ENCODE data around the gene TFCP2. TPM values are rescaled to one million over a fixed set of nuclear protein-coding genes. Genes with fewer than 3 reads are reported as not detected.

TFCP2 gene
- total RNA-seq, 6 experiments from 2014 or later, result 6.3 to 9.4 (median 7.3) TPM

DNA sequence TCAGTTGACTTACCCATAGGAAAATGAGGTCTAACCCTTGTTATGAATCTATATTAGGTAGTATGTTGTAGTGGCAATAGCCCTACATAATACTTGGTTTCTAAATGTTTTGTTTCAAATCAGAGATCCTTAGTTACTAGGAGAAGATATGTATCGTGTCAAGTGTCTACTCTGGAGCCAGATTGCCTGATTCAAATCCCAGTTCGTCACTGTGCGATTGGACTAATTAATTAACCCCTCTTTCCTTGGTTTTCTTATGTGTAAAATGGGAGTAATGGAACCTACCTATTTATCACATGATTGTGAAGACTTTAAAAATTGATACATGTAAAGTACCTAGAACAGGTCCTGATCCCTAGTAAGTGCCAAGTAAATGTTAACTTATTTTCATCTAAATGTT is 123.4 kb downstream of the TFCP2 start:
- no peak for TF ChIP-seq POLR2A (IDR thresholded peaks at IDR 0.05)
- TF ChIP-seq, protein P1, sequence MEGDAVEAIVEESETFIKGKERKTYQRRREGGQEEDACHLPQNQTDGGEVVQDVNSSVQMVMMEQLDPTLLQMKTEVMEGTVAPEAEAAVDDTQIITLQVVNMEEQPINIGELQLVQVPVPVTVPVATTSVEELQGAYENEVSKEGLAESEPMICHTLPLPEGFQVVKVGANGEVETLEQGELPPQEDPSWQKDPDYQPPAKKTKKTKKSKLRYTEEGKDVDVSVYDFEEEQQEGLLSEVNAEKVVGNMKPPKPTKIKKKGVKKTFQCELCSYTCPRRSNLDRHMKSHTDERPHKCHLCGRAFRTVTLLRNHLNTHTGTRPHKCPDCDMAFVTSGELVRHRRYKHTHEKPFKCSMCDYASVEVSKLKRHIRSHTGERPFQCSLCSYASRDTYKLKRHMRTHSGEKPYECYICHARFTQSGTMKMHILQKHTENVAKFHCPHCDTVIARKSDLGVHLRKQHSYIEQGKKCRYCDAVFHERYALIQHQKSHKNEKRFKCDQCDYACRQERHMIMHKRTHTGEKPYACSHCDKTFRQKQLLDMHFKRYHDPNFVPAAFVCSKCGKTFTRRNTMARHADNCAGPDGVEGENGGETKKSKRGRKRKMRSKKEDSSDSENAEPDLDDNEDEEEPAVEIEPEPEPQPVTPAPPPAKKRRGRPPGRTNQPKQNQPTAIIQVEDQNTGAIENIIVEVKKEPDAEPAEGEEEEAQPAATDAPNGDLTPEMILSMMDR (IDR thresholded peaks at IDR 0.05), result no peak
- Histone ChIP-seq H3K27ac (no peak overlapping the region), H3K9me3 (no peaks in the 10 kb centered on the region), H3K4me1 (peaks cover 0 to 14% (median 5%) of the 10 kb centered on the region in 4 donors), H3K27me3 (no peaks in the 10 kb centered on the region), H3K4me3 (peak overlapping the region; percentile 8 to 88 (median 83)), H3K36me3 (peaks cover 0 to 39% (median 16%) of the 10 kb centered on the region in 4 donors)
- 59% methylated on average over 3 of the region's 3 CpGs for WGBS (ENCODE audit: insufficient coverage, low coverage, low lambda C conversion rate, missing lambda C conversion rate)
- intact Hi-C loops (cut with DNase I), result no loop called here
- no peak for ATAC-seq
- no peak for DNase-seq

DNA sequence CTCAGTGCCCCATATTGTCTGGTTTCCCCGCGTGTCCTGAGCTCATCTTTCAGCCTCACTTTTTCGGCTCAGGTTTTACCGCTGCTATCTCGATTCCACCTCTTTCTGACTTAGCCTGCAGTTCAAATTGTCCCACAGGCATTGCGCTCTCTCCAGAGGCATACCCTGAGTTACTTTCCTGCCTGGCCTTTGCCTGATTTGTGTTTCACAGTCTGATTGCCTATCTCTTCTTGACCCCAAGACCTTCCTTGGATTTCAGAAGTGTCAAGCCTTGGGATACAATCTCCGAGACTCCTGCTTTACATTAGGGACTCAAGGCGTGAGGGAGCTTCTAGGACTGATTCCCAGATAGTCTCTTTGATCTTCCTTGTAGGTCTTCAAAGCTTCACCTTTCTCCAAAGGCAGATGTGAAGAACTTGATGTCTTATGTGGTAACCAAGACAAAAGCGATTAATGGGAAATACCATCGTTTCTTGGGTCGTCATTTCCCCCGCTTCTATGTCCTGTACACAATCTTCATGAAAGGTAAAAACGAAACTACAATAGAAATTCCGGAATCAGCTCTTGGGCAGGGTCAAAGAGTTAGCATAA is 124.2 kb downstream of the TFCP2 start:
- peaks cover 0 to 31% (median 10%) of the 10 kb centered on the region in 4 donors for H3K36me3 ChIP-seq
- DNase-seq (no peak), ATAC-seq (peak in 3 of 4 donors; percentile 2 to 14 (median 8))
- intact Hi-C loops (cut with DNase I), result no loop called here
- peak overlapping the region; percentile 88 to 94 (median 91) for H3K27ac ChIP-seq
- H3K4me1 ChIP-seq, result peaks cover 0 to 14% (median 5%) of the 10 kb centered on the region in 4 donors
- TF ChIP-seq POLR2A (IDR thresholded peaks at IDR 0.05), result no peak
- TF ChIP-seq, protein P1 (IDR thresholded peaks at IDR 0.05), result no peak
- H3K4me3 ChIP-seq, result peak overlapping the region; percentile 83 to 88 (median 87)
- H3K27me3 ChIP-seq, result no peaks in the 10 kb centered on the region
- WGBS (ENCODE audit: insufficient coverage, low coverage, low lambda C conversion rate, missing lambda C conversion rate), result 7% methylated on average over 14 of the region's 14 CpGs
- H3K9me3 ChIP-seq, result no peaks in the 10 kb centered on the region

DNA sequence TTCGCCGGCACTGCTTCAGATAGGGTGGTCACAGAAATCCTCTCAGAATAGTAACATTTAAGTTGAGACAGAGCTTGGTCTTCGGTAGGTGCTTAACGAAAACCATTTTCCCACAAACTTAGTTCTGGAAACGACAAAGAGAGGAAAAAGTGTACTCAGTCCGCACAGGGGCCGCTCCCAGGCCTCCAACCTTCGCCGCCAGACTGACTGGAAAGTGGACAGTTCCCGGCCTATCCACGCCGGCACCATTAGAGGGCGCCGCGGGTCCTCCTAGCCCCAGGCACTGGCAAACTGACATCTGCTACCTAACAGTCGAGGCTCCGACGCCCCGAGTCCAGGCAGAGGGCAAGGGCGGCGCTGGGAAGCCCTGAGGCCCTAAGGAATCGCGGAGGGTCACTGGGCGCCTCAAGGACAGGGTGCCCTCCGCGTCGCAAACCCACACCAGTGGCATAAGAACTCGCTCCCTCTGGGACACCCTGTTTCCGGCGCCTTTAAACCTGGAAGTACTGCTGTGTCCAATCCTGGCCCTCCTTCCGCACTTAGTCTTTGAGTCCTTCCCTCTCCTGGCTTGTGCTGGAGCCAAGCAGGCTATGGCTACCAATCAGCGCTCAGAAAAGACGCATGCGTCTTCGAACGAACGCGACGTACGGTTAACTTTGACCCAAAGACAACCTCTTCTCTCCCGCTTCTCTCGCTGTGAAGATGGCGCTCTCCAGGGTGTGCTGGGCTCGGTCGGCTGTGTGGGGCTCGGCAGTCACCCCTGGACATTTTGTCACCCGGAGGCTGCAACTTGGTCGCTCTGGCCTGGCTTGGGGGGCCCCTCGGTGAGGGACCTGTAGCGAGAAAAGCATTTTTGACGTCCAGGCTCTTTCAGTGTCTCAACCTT is 125.0 kb downstream of the TFCP2 start, which contains the start of gene LETMD1:
Gene LETMD1, plus strand, starts transcription at position 673 of the 886 bp plus-strand sequence. Its CDS starts 30 bp downstream, at position 703.
- Histone ChIP-seq H3K27ac (peak within 1 kb of the TSS; percentile 88 to 94 (median 91)), H3K4me3 (peak within 1 kb of the TSS; percentile 83 to 88 (median 87)), H3K27me3 (no peaks in the 10 kb centered on the region), H3K4me1 (peaks cover 0 to 14% (median 5%) of the 10 kb centered on the region in 4 donors), H3K36me3 (peaks cover 0 to 22% (median 4%) of the 10 kb centered on the region in 4 donors), H3K9me3 (no peaks in the 10 kb centered on the region)
- peak; percentile 90 for TF ChIP-seq POLR2A (IDR thresholded peaks at IDR 0.05)
- TF ChIP-seq, protein P1 (IDR thresholded peaks at IDR 0.05), result peak; percentile 89 to 96 (median 93)
- intact Hi-C loops (cut with DNase I), result no loop called here
- ATAC-seq, result peak; percentile 96 to 99 (median 98)
- peak; percentile 89 to 97 (median 94) for DNase-seq
- WGBS (ENCODE audit: insufficient coverage, low coverage, low lambda C conversion rate, missing lambda C conversion rate), result 3% methylated on average over 35 of the region's 51 CpGs

Small RNA genes within 50 kb of the gene (small RNA-seq; reads per million reads assigned to genes)
- gene RF00019, result 0 reads per million in 2 experiments
- gene RNU6-199P, result 0 reads per million in 2 experiments

Other genes starting within 250 kb of the TFCP2 start
- not detected for gene HIGD1C, start 220.6 kb downstream of the TFCP2 start, total RNA-seq
- gene SLC11A2, start 146.8 kb downstream of the TFCP2 start, total RNA-seq, result 10 to 100 TPM; 27.8 to 51.6 (median 34.2) TPM
- 10 to 100 TPM; 22.1 to 35.6 (median 30.4) TPM for gene LETMD1, start 124.8 kb downstream of the TFCP2 start, total RNA-seq
- gene CSRNP2, start 89.5 kb downstream of the TFCP2 start, total RNA-seq, result 1 to 10 TPM; 5.2 to 9.4 (median 6.7) TPM
- gene POU6F1, start 44.9 kb upstream of the TFCP2 start, total RNA-seq, result 1 to 10 TPM; 2.5 to 7.0 (median 3.6) TPM
- gene DAZAP2, start 65.7 kb upstream of the TFCP2 start, total RNA-seq, result 100 to 1,000 TPM in 3 of 6 experiments, 10 to 100 TPM in 3; 69.0 to 123 (median 108) TPM
- 1 to 10 TPM; 2.9 to 9.7 (median 5.6) TPM for gene SMAGP, start 97.3 kb upstream of the TFCP2 start, total RNA-seq
- 1 to 10 TPM; 2.3 to 5.8 (median 3.7) TPM for gene BIN2, start 151.0 kb upstream of the TFCP2 start, total RNA-seq
- not detected for gene CELA1, start 173.5 kb upstream of the TFCP2 start, total RNA-seq
- 1 to 10 TPM in 3 of 6 experiments, under 1 TPM in 3; 0.55 to 3.3 (median 1.3) TPM for gene GALNT6, start 218.3 kb upstream of the TFCP2 start, total RNA-seq

Measured in right lobe of liver (tissue), 6 donors.